ENCODE data around the gene CD160.
"Not testable (repeated sequence)": the region's sequence is repeated elsewhere in the genome, so short reads cannot be mapped to it uniquely, and the experiment has no call there.

The CD160 gene, protein sequence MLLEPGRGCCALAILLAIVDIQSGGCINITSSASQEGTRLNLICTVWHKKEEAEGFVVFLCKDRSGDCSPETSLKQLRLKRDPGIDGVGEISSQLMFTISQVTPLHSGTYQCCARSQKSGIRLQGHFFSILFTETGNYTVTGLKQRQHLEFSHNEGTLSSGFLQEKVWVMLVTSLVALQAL

DNA sequence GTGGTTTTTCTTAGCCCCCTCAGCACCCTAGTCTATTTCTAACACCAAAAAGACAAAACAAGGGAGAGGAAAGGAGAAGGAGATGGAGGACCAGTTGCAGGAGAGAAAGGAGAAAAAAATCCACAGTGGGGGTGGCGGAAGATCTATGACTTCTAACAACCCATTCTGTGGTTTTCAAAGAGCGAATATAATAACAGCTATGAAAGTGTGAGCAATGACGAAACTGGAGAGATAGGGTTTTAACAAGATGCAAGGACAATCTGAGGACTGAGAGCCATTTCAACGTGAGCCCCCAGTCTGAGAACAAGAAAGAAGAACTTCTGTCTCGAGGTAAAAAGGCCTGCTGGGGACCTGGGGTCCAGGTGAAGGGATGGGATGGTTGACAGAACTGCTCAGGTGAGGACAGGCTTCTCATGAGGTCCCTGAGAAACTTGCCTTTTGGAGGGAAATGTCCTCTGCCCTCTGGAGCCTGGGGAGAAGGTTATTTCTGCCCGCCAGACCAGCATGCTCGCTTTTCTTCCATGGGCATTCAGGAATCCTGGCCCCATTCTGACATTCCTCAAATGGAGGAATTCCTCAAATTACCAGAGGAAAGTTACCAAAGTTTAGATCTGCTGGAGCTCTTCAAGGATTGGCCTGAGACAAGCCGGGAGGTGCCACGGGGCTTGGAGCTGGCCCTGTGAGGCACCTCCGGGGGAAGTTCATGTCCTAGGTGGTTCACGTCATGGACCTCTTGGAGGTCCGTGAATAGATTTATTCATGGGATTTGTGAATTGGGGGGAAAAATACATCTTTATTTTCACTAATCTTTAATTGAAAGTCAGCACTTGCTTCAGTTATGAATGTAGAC is at the start of gene CD160:
TSS of gene CD160 (plus strand) at position 270 of the 850 bp plus-strand sequence. CDS start 8,829 bp downstream, outside the sequence.
- no peak for DNase-seq (ENCODE audit: low read depth in 2 of 2)

DNA sequence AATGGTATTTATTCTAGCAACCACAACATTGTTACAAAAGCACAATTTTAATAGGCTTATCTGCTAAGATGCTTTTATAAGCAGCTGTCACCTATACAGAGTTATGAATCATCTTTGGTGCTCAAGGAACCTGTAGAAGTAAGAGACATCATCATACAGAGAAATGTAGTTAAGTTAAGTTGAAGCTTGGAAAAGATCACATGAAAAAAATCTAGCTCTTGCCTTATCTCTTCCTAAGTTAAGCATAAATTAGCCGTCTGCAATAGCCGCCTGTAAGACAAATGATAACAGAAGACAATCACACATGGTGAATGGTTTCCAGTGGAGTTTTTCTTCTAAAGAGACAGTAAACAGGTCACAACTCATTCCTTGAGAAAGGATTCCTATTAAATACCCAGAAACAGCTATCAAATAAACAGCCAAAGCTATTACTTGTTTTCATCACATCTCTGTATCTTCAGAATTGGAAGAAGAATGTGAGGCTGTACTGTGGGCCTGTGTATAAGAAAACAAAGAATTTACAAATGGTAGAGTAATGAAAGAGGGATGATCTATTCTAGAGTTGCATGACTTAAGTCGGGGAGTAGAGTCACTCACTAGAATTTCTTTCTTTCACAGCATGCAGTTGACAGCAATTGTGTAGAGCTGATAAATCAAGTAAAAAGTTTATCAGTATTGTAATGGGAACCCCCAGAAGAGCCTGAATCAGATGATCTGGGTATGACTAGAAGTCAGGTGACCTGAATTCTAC is 48.1 kb upstream of the CD160 start:
- not testable (repeated sequence) for DNase-seq (ENCODE audit: low read depth in 2 of 2)

DNA sequence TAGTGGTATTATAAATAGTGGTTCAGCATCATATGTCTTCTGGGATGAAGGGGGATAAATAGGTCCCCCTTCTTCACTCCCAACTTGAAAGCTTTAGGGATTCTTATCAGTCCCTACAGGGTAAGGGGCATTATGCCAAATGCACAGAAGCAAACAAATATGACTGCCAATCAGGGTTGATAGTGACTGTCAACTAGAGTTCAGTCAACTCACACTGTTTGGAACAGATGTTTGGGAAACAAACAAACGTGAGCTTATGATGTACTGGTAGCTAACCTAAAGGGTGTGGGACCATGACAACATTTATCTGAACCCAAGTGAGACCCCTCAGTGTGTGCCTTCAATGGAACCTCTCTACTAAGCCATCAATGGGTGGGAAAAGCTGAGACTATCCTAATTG is 46.1 kb upstream of the CD160 start:
- DNase-seq (ENCODE audit: low read depth in 2 of 2), result not testable (repeated sequence)

DNA sequence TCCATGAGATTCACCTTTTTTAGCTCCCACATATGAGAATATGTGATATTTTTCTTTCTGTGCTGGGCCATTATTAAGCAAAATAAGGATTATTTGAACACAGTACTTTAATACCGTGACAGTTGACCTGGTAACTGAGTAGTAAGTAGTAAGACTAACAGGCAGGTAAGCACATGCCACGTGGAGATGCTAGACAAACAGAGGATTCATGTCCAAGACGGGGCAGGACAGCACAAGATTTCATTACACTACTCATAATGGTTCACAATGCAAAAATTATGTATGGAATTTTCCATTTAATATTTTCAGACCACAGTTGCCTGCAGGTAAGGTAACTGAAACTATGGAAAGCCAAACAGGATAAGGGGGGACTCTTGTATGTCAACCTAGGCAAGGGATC is 34.4 kb upstream of the CD160 start:
- not testable (repeated sequence) for DNase-seq (ENCODE audit: low read depth in 2 of 2)

DNA sequence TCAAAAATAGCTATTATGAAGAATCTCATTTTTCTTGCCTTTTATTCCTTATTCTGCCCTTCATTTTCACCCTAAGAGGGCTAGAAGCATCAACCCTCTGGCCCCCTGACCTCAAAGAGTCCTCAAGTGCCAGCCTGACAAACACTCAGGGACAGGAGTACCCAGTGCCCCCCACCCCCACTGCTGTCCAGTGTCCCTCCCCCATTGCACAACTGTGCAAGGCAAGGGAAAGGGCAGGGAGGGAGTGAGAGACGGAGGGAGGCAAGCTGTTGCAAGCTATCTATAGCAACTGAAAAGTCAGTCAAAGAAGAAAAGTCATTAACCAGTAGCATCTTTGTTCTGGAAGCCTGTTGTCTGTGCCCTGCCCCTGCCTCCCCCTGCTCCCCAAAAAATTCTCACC is 33.2 kb upstream of the CD160 start:
- DNase-seq (ENCODE audit: low read depth in 2 of 2), result not testable (repeated sequence)

DNA sequence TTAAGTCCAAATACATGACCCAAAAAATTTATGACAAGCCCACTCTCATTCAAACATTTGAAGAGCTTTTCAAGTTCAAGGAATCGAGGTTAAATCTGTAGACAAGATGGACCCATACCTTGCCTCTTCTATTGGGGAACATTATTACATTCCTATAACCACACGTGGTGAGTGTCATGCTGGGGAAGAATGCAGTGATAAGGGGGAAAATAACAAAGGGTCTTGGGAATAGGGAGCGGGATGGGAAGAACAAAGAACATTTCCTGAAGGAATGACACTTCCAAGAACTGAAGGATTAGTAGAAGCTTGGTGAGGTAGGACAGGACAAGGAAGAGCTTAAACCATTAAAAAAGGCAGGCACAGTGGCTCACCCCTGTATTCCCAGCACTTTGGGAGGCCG is 31.0 kb upstream of the CD160 start:
- DNase-seq (ENCODE audit: low read depth in 2 of 2), result no peak

DNA sequence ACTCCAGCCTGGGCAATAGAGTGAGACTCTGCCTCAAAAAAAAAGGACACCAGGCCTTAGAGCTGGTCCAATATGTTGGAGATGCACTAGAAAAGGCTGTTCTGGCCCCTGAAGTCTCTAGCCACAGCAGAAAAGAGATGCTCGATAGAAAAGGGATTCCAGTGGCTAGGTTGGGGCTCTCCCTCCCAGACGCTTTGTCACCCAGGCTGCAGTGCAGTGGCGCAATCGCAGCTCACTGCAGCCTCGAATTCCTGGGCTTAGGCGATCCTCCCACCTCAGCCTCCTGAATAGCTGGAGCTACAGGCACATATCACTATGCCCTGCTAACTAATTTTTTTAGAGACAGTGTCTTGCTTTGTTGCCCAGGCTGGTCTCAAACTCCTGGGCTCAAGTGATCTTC is 30.4 kb upstream of the CD160 start:
- no peak for DNase-seq (ENCODE audit: low read depth in 2 of 2)

DNA sequence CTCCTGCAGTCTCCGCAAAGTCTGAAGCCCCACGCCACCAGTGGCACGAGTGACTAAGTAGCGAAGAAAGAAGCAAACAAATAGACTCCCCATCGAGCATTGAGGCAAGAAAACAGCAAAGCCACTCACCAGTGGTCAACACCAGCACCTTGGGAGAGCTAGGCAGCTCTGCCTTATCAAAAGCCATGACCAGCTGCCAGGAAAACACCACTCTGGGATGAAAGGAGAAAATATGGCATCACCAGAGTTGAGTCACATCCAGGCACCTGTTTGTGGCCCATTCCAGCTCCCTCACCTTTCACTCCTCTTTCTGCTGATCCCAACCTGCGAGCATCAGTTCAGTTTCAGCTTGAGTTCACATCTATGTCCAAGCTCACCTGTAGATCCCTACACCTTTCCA is 29.4 kb upstream of the CD160 start:
- no peak for DNase-seq (ENCODE audit: low read depth in 2 of 2)

DNA sequence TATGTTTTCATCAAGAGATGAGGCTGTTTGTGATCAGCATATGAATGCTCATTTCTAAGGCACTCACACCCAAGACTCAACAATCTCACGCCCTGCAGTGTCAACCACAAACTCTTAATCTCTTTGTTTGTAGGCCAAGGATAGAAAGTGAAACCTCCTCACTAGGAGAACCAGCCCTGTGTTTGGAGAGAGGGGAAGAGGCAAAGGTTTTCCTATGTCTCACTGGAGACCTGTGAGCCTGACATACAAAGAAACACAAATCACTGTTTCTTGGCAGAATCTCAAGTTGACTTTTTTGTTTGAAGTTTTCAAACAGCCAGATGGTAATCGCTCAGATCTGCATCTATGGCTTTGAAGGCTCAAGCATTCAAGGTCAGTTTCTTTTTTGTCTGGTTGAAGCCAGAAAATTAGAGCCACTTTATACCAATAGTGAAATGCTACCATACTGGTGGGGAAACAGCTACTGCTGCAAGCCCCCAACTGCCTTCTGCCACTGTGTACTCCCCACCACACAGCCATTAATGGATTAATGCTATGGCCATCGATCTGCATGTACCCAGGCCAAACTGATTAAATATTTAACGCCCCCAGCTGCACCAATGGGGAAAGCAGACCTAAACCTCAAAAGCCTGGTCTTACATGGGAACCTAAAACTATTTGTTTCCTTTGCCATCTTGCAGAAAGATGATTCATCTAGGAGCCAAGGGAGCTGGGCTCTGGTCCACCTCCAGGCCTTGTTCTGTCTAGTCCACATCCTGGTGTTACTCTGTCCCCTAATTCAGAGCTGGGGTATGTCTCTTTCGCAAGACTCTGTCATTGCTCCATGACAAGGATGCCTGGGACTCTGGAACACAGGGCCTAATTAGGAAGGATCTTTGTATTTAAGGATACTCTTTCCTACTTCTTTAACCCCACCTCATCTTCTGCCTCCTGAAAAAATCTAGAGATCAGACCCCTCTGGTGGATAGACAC is 28.4 kb upstream of the CD160 start:
- peak; percentile 46 to 47 for DNase-seq (ENCODE audit: low read depth in 2 of 2)

DNA sequence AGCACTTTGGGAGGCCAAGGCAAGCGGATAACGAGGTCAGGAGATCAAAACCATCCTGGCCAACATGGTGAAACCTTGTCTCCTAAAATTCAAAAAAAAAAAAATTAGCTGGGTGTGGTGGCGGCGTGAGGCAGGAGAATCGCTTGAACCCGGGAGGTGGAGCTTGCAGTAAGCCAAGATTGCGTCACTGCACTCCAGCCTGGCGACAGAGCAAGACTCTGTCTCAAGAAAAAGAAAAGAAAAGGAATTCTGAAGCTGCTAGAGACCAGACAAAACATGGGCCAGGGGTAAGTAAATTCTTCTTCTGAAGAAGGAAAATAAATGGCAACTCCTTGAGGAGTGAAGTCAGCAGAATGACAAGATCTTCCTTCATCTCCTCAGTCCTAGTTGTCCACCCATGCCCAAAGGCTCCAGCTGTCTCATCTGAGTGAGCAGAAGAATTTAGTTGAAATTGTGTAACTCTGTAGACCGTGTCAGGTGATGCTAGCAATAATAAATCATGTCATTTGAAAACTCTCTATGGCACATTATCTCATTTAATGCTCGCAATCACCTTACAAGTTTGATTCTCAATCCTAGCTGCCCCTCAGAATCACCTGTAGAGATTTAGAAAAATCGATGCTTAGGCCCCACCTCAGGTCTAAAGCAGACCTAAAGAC is 26.4 kb upstream of the CD160 start:
- DNase-seq (ENCODE audit: low read depth in 2 of 2), result no peak

DNA sequence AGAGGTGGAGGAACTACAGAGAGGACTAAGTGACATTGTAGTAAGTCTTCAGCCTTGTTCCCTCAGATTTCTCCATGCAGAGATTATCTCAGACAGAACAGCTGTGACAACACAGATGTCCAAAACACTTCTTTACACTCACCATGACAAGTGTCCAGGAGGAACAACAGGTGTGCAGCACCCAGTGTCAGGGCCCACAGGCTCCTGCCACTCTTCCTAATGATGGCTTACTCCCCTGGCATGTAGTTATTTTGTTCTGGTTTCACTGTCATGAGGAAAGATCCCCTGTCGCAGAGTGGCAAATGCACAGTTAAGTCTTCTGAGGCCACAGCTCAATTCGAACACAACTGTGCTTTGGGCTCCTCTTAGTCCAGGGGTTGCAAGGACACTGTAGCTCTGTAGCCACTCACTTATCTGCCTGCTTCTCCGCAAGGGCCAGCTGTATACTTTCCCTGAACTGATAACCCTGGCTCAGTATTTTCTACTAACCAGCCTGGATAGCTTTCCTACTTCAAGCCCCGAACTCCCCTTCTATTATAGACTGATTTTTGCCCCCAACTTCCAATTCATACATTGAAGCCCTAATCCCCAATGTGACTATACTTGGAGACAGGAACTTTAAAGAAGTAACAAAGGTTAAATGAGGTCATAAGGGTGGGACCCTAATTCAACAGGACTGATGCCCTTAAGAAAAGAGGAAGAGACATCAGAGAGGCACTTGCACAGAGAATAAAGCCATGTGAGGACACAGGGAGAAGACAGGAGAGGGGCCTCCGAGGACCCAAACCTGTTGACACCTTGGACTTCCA is 23.3 kb upstream of the CD160 start:
- DNase-seq (ENCODE audit: low read depth in 2 of 2), result no peak

DNA sequence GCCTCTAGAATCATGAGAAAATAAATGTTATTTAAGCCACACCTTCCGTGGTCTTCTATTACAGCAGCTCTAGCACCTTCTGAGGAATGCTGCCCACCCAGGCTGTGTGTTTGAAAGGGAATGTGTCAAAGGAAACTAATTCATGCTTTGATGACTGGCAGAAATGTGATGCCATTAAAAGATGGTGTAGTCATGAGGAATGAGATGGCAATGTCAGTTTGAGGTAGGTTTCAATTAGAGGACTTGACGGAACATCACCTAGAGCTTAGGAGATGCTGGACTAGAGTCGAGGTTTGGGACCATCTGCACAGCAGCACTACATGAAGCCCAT is 22.7 kb upstream of the CD160 start:
- no peak for DNase-seq (ENCODE audit: low read depth in 2 of 2)

DNA sequence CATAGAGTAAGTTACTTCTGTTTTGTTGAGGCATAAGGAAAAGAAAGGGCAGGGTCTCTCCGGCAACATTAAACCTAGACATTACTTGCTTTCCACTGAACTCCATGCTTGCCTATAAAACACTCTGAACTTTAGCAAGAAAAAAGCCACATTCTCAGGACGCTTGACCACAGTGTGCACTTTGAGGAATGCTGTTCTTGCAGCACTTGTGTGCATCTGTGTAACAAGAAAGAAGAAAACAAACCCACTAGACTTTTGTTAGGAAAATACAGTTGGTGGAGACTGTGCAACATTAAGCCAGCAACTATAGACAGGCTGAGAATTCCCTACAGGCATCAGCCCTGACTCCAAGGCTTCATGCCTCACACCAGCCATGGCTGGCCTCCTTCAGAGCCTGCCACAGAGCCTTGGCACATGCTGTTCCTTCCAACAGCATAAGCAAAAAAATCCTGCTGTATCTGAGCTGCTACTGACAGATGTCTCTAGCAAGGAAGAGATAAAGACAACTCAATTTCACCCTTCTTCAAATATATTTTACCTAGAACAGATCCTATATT is 17.9 kb upstream of the CD160 start:
- no peak for DNase-seq (ENCODE audit: low read depth in 2 of 2)

DNA sequence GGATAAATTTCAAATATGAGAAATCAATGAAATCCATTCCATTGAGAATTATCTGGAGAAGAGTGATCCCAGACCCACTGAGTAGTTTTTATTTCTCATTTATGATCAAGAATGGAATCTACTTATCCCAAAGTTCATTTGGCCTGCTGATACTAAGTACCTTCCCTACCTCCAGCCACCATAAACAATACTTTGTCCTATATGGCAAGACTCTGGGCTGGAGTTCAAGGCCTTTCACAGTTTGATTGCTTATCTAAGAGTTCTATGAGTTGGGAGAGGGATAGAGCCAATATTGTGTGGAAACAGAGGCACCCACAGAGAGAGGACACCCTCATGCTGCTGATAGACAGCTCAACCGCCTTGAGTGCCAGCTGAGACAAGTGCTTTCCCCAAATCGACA is 17.2 kb upstream of the CD160 start:
- DNase-seq (ENCODE audit: low read depth in 2 of 2), result no peak

DNA sequence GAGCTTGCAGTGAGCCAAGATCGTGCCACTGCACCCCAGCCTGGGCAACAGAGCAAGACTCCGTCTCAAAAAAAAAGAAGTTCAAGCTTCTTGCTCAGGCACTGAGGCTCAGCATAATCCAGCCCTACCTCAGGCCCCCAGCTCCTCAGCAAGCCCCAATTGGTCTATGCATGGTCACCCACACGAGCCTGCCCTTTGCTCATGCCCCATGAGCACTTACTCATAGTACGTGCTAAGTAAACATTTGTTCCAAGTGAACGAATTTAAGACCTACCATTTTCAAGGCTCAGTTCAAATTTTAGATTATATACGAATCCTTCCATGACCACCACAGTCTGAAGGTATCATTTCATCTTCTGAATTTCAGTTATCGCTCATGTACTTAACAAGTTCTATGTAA is 16.5 kb upstream of the CD160 start:
- DNase-seq (ENCODE audit: low read depth in 2 of 2), result no peak

DNA sequence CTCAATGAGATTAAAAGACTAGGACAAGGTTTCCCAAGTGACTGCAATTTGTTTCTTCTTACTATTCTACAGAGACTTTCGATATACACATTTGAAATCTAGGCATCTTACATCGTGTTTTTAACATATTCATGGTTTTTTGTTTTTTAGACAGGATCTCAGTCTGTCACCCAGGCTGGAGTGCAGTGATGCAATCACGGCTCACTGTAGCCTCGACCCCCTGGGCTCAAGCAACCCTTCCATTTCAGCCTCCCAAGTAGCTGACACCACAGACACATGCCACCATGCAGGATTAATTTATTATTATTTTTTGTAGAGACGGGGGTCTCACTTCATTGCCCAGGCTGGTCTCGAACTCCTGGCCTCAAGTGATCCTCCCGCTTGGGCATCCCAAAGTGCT is 13.7 kb upstream of the CD160 start:
- no peak for DNase-seq (ENCODE audit: low read depth in 2 of 2)

DNA sequence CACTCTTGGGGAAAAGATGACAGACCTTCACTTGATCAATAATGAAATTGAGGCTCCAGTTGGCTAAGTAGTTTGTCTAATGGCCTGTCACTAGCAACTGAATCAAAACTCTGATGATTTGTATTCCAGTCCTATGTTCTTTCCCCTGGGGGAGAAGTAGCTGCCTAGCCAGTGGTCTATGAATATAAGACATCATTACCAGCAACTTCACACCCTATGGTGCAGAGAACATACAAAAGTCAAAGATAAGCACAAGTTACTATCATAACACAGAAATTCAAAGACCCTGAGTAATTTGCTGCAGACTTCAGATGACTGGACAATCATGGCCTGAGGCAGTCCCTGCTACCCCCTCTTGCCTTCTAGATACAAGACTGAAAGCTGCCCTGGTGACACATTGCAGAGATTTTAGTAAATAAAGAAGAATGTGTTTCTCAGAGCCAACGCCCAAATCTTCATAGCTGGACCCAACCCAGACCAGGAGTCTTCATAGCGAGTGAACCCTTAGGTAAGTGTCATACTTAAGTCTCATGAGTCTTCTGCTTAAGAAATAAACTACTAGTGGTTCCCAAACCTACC is 13.1 kb upstream of the CD160 start:
- DNase-seq (ENCODE audit: low read depth in 2 of 2), result no peak

DNA sequence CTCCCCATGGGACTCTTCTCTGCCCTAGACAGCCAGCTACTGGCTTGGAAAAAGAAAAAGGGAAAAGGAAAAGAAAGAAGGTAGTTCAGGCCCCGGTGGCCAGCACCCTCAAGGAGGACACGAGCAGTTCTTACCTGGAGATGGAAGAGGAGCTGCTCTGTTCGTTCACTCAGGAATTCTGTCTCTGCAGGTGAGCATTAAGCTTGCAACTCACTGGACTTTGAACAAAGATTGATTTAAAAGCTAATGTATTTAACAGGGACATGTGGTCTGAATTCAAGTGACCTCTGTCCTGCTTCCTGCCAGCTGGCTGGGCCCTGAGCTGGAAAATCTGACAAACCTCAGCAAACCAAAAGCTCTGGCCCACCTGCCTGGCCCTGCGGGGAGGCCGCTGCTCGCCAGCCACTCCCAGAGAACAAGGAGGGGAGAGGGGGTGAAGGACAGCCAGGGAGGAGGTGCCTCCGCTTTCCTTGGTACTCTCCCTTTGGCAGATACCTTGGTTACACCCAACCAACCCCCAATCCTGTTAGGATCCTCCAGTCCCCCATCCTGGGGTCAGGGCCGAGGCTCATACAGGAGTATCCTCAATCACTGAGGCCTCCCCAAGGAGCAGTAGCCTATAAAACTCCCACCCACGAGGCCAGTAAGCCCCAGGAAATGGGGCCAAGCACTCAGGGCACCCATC is 12.0 kb upstream of the CD160 start, which contains the start of gene PDZK1:
TSS of gene PDZK1 (minus strand) at position 186 of the 685 bp plus-strand sequence. CDS start 19,347 bp downstream, outside the sequence.
- DNase-seq (ENCODE audit: low read depth in 2 of 2), result no peak

DNA sequence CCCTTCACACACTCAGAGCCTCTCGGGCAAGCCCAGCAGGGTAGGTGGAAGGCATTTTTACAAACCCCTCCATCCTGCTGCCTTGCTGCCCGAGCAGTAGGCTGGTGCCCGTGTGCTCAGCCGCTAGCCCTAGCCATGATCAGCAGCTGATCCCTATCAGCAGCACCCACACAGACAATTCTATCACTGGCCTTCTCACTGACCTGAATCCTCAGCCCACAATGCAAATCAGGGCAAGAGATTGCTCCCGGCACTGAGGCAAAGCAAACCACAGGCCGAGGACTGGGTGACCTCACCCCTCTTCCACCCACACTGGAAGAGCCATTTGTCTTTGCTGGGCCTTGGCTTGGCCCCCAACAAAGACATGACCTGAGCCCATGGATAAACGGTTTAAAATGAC is 11.2 kb upstream of the CD160 start:
- DNase-seq (ENCODE audit: low read depth in 2 of 2), result no peak

Data from fibroblast of skin of left quadriceps (primary cell).